ENCODE measurements around the gene MBOAT1.

DNA sequence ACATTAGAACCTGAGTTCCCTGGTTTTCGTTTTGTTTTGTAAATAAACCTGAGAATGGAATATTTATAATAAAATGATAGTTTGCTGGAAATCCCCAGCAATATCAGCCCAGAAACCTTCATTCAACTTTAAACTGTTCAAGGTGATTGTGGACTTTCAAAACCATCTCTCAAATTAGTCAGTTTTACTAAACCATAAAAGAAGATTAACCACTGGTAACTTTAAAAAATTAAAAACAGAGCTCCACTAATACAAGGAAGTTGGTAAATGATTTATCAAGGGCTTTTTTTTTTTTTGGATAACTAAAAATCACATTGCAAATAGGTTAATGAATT, 10.0 kb downstream of the MBOAT1 start:
- TF ChIP-seq POLR2A (IDR thresholded peaks at IDR 0.05) = no peak
- TF ChIP-seq, protein P1, sequence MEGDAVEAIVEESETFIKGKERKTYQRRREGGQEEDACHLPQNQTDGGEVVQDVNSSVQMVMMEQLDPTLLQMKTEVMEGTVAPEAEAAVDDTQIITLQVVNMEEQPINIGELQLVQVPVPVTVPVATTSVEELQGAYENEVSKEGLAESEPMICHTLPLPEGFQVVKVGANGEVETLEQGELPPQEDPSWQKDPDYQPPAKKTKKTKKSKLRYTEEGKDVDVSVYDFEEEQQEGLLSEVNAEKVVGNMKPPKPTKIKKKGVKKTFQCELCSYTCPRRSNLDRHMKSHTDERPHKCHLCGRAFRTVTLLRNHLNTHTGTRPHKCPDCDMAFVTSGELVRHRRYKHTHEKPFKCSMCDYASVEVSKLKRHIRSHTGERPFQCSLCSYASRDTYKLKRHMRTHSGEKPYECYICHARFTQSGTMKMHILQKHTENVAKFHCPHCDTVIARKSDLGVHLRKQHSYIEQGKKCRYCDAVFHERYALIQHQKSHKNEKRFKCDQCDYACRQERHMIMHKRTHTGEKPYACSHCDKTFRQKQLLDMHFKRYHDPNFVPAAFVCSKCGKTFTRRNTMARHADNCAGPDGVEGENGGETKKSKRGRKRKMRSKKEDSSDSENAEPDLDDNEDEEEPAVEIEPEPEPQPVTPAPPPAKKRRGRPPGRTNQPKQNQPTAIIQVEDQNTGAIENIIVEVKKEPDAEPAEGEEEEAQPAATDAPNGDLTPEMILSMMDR (IDR thresholded peaks at IDR 0.05) = no peak
